Stomach (tissue), 4 donors: ENCODE results near the gene TRAPPC10.
"Not testable (repeated sequence)": the region's sequence is repeated elsewhere in the genome, so short reads cannot be mapped to it uniquely, and the experiment has no call there.

Source experiments
- CTCF ChIP-seq, 7 experiments: fragments of 450-650 bp in 4 of 7; fragments of 200-600 bp in 3 of 7; sonication (generic) in 3 of 7; IDR thresholded peaks; one replicate each; pipeline ENCODE4 v1.5.1; 2016 to 2019; ENCODE audit warnings: antibody characterized with exemption in 7 of 7, control low read depth in 2 of 7, mild to moderate bottlenecking in 1 of 7
- EP300 ChIP-seq: sonication (generic); formaldehyde crosslinking; IDR thresholded peaks from one replicate; pipeline ENCODE4 v1.6.1; 2017; ENCODE audit warnings: antibody characterized with exemption
- POLR2A ChIP-seq, 4 donors: fragments of 450-650 bp; IDR thresholded peaks; one replicate each; pipeline ENCODE4 v1.6.1; 2016; ENCODE audit warnings: antibody characterized with exemption in 4 of 4, control low read depth in 2 of 4, mild to moderate bottlenecking in 1 of 4, moderate library complexity in 1 of 4

- not testable (repeated sequence) for TF ChIP-seq CTCF (IDR thresholded peaks at IDR 0.05); POLR2A (IDR thresholded peaks at IDR 0.05); EP300
Observed at GRCh38 chr21:44127827-44128226, 115.7 kb downstream of the TRAPPC10 start.
